IMR-90 (cell line): ENCODE data around the gene SDK1. TPM values are rescaled to one million over a fixed set of nuclear protein-coding genes. Genes with fewer than 3 reads are reported as not detected.

Source experiments
- ATAC-seq: fragments of 200-7000 bp; cut with Tn5 transposase; 2 replicates; pipeline ENCODE4 v1.9.1; 2020; ENCODE audit warnings: low read depth, mild to moderate bottlenecking, moderate library complexity
- BruUV-seq: library from RNA; stranded (reverse); fragments of 400-500 nt; replicated peaks from 2 replicates; lab custom pipeline; 2021; lab: Mats Ljungman, UMichigan
- CTCF ChIA-PET: fragments of 300-600 bp; formaldehyde crosslinking; extraction: SDS; loops from one replicate; lab custom pipeline; 2021; ENCODE audit warnings: antibody characterized with exemption; lab: Yijun Ruan, JAX
- POLR2A ChIA-PET: fragments of 300-600 bp; sonication (Branson Sonifier 250); formaldehyde crosslinking; loops from one replicate; lab custom pipeline; 2022; ENCODE audit warnings: antibody characterized with exemption; ENCODE audit not compliant: unreplicated experiment; lab: Charles Lee
- DNase-seq: peaks from one replicate; pipeline ENCODE4 v3.0.0; 2013
- H2AFZ ChIP-seq: replicated peaks from 2 replicates; pipeline ENCODE3; 2013; ENCODE audit warnings: low read length, mild to moderate bottlenecking; ENCODE audit not compliant: poor library complexity
- H2AK5ac ChIP-seq: 2 replicates; pipeline ENCODE4 v1.6.1; 2013; ENCODE audit warnings: low read depth, low read length, inconsistent platforms
- H2AK9ac ChIP-seq: replicated peaks from 2 replicates; pipeline ENCODE3; 2013; ENCODE audit warnings: mild to moderate bottlenecking, low read depth, low read length, moderate library complexity; ENCODE audit not compliant: poor library complexity
- H2BK120ac ChIP-seq: 2 replicates; pipeline ENCODE4 v1.6.1; 2013; ENCODE audit warnings: low read depth, low read length, inconsistent platforms
- H2BK15ac ChIP-seq: 3 replicates; pipeline ENCODE4 v1.6.1; 2013; ENCODE audit warnings: low read depth, low read length, inconsistent platforms
- H2BK20ac ChIP-seq: 2 replicates; pipeline ENCODE4 v1.6.1; 2013; ENCODE audit warnings: low read depth, mild to moderate bottlenecking, inconsistent platforms, low read length, moderate library complexity
- H2BK5ac ChIP-seq: 2 replicates; pipeline ENCODE4 v1.6.1; 2013; ENCODE audit warnings: mild to moderate bottlenecking, low read depth, low read length, inconsistent platforms; ENCODE audit not compliant: poor library complexity, severe bottlenecking
- H3K14ac ChIP-seq: replicated peaks from 2 replicates; pipeline ENCODE4 v1.6.1; 2013; ENCODE audit warnings: low read depth, low read length, inconsistent platforms
- H3K18ac ChIP-seq: 2 replicates; pipeline ENCODE4 v1.6.1; 2013; ENCODE audit warnings: low read depth, low read length, control low read depth
- H3K23ac ChIP-seq: 2 replicates; pipeline ENCODE4 v1.6.1; 2013; ENCODE audit warnings: low read depth, low read length, inconsistent platforms
- H3K27ac ChIP-seq: 2 replicates; pipeline ENCODE4 v1.5.1; 2013; ENCODE audit warnings: mild to moderate bottlenecking, control low read depth, low read length; ENCODE audit not compliant: insufficient read depth
- H3K27me3 ChIP-seq: 2 replicates; pipeline ENCODE4 v1.6.1; 2013; ENCODE audit warnings: low read length; ENCODE audit not compliant: control insufficient read depth, insufficient read depth
- H3K36me3 ChIP-seq: 2 replicates; pipeline ENCODE4 v1.6.1; 2013; ENCODE audit warnings: low read length, mixed read lengths; ENCODE audit not compliant: control insufficient read depth, insufficient read depth
- H3K4ac ChIP-seq: 2 replicates; pipeline ENCODE4 v1.6.1; 2013; ENCODE audit warnings: low read depth, low read length, inconsistent platforms
- H3K4me1 ChIP-seq: 2 replicates; pipeline ENCODE4 v1.6.1; 2013; ENCODE audit warnings: low read length, mixed read lengths; ENCODE audit not compliant: control insufficient read depth, insufficient read depth
- H3K4me2 ChIP-seq: 2 replicates; pipeline ENCODE4 v1.6.1; 2013; ENCODE audit warnings: low read depth, mild to moderate bottlenecking, control low read depth, low read length, moderate library complexity
- H3K4me3 ChIP-seq: 2 replicates; pipeline ENCODE4 v1.5.1; 2013; ENCODE audit warnings: low read depth, mild to moderate bottlenecking, control low read depth, low read length, moderate library complexity; ENCODE audit not compliant: insufficient read depth
- H3K56ac ChIP-seq: 2 replicates; pipeline ENCODE4 v1.6.1; 2013; ENCODE audit warnings: low read length, inconsistent platforms; ENCODE audit not compliant: insufficient read depth; ENCODE audit errors: extremely low read depth
- H3K79me1 ChIP-seq, 2 experiments: 2 replicates each; pipeline ENCODE4 v1.6.1; 2013; ENCODE audit warnings: low read length in 2 of 2, inconsistent platforms in 1 of 2, low read depth in 1 of 2
- H3K9ac ChIP-seq: 2 replicates; pipeline ENCODE4 v1.6.1; 2013; ENCODE audit warnings: low read depth, low read length, control low read depth
- H3K9me1 ChIP-seq: 2 replicates; pipeline ENCODE4 v1.6.1; 2013; ENCODE audit warnings: low read length, inconsistent platforms; ENCODE audit not compliant: insufficient read depth
- H3K9me3 ChIP-seq: 2 replicates; pipeline ENCODE4 v1.6.1; 2013; ENCODE audit warnings: low read length; ENCODE audit not compliant: control insufficient read depth, insufficient read depth
- H4K20me1 ChIP-seq: 2 replicates; pipeline ENCODE4 v1.6.1; 2013; ENCODE audit warnings: low read length, inconsistent platforms; ENCODE audit not compliant: insufficient read depth
- H4K5ac ChIP-seq: 2 replicates; pipeline ENCODE4 v1.6.1; 2013; ENCODE audit warnings: mild to moderate bottlenecking, low read depth, low read length, control low read depth
- H4K8ac ChIP-seq, 2 experiments: 2 replicates each; pipeline ENCODE4 v1.6.1; 2013; ENCODE audit warnings: low read depth in 2 of 2, low read length in 2 of 2, control low read depth in 1 of 2, inconsistent platforms in 1 of 2
- H4K91ac ChIP-seq: 2 replicates; pipeline ENCODE4 v1.6.1; 2013; ENCODE audit warnings: low read depth, low read length, inconsistent platforms; ENCODE audit not compliant: insufficient read depth
- BHLHE40 ChIP-seq: fragments of 150-350 bp; IDR thresholded peaks from 2 replicates; pipeline ENCODE4 v1.6.1; 2016; ENCODE audit warnings: mild to moderate bottlenecking, low read depth, low read length
- CEBPB ChIP-seq: IDR thresholded peaks from 2 replicates; pipeline ENCODE4 v1.6.1; 2012; ENCODE audit warnings: low read depth, low read length, improper control_type of control experiment
- CHD1 ChIP-seq: IDR thresholded peaks from 2 replicates; pipeline ENCODE4 v1.6.1; 2012; ENCODE audit warnings: low read depth, low read length, improper control_type of control experiment
- FOS ChIP-seq: fragments of 150-350 bp; IDR thresholded peaks from 2 replicates; pipeline ENCODE4 v1.6.1; 2016; ENCODE audit warnings: low read depth, low read length
- MXI1 ChIP-seq: IDR thresholded peaks from 2 replicates; pipeline ENCODE4 v1.6.1; 2012; ENCODE audit warnings: low read depth, mild to moderate bottlenecking, low read length, moderate library complexity, borderline replicate concordance
- POLR2A ChIP-seq: IDR thresholded peaks from 2 replicates; pipeline ENCODE4 v1.6.1; 2012; ENCODE audit warnings: mild to moderate bottlenecking, low read depth, low read length
- RCOR1 ChIP-seq: IDR thresholded peaks from 2 replicates; pipeline ENCODE4 v1.6.1; 2012; ENCODE audit warnings: mild to moderate bottlenecking, low read length, improper control_type of control experiment; ENCODE audit not compliant: insufficient replicate concordance
- RFX5 ChIP-seq: IDR thresholded peaks from 2 replicates; pipeline ENCODE4 v1.8.0; 2012; ENCODE audit warnings: low read depth, mild to moderate bottlenecking, low read length, moderate library complexity
- SMC3 ChIP-seq: fragments of 150-350 bp; IDR thresholded peaks from 2 replicates; pipeline ENCODE4 v1.6.1; 2016; ENCODE audit warnings: low read depth, mild to moderate bottlenecking, antibody characterized with exemption, low read length, moderate library complexity
- USF2 ChIP-seq: fragments of 150-350 bp; IDR thresholded peaks from 2 replicates; pipeline ENCODE4 v1.6.1; 2017; ENCODE audit warnings: mild to moderate bottlenecking, antibody characterized with exemption, low read length, low read depth
- WGBS, 2 experiments: methylation state at CpG; one replicate each; pipeline versions ENCODE4 v1.1.5 to v1.1.7; 2013; ENCODE audit warnings: missing lambda C conversion rate in 2 of 2; ENCODE audit not compliant: insufficient read length in 1 of 2; ENCODE audit errors: extremely low coverage in 2 of 2; 5-methylcytosine and 5-hydroxymethylcytosine counted together
- dilution Hi-C: fragments of 300-500 bp; cut with HindIII; formaldehyde crosslinking; loops from one replicate; pipeline ENCODE4 v1.14.3; 2018; ENCODE audit warnings: low sequenced_read_pairs; ENCODE audit not compliant: unreplicated experiment
- in situ Hi-C: fragments of 300-500 bp; cut with MboI; formaldehyde crosslinking; loops from 3 replicates; pipeline ENCODE4 v1.14.3; 2019; ENCODE audit warnings: low sequenced_read_pairs, inconsistent platforms, mixed read lengths
- intact Hi-C: fragments of 100-400 bp; cut with micrococcal nuclease; formaldehyde crosslinking; loops from 2 replicates; pipeline ENCODE4 v1.10.0; 2022
- polyA plus RNA-seq, 3 experiments: library from polyadenylated mRNA; depleted of rRNA; stranded (reverse); fragments of >200 nt; gene quantifications; 2 replicates each; pipeline ENCODE4 v1.2.3, GENCODE V29; 2012; ENCODE audit warnings: low replicate concordance in 1 of 3
- total RNA-seq: library from RNA; depleted of rRNA; stranded (reverse); fragments of >200 nt; gene quantifications from 2 replicates; pipeline ENCODE4 v1.2.3, GENCODE V29; 2012
- TF ChIP-seq, protein P1 (sequence below): fragments of 150-350 bp; IDR thresholded peaks from 2 replicates; pipeline ENCODE4 v1.6.1; 2016; ENCODE audit warnings: low read depth, mild to moderate bottlenecking, low read length, moderate library complexity, borderline replicate concordance
- TF ChIP-seq, protein P2 (sequence below): conservative IDR thresholded peaks from 2 replicates; pipeline ENCODE4 v1.5.1; 2012; ENCODE audit warnings: mild to moderate bottlenecking, low read depth, low read length, improper control_type of control experiment

The SDK1 gene
- total and polyA plus RNA-seq, 2 of the 4 experiments (the other 2 are of a cell fraction), result 1.5 to 1.6 TPM

- no peak overlapping the region for H4K91ac ChIP-seq
- intact Hi-C loops (no loop called here), in situ Hi-C loops (no loop called here), dilution Hi-C loops (no loop called here)
- ChIA-PET CTCF (no interaction called here), POLR2A (no interaction called here)
- H3K23ac ChIP-seq, result no peak overlapping the region
- no peak overlapping the region for H3K4ac ChIP-seq
- 80% methylated on average over 2 of the region's 7 CpGs; no CpG with 5 or more reads in 1 of the 2 experiments for WGBS, 2 experiments
- H3K56ac ChIP-seq, result no peak overlapping the region
- no peaks in the 10 kb centered on the region for H4K20me1 ChIP-seq
- no peak overlapping the region for H3K4me3 ChIP-seq
- no peak overlapping the region for H3K9ac ChIP-seq
- H3K14ac ChIP-seq, result no peak overlapping the region
- no TSS peak for BruUV-seq
- H3K9me3 ChIP-seq, result peaks cover 2% of the 10 kb centered on the region; the same call in 1 of the 2 replicates
- H4K8ac ChIP-seq, result no peak overlapping the region
- H2BK15ac ChIP-seq, result no peak overlapping the region
- no peak overlapping the region for H2AFZ ChIP-seq
- no peak overlapping the region for H3K4me2 ChIP-seq
- H3K4me1 ChIP-seq, result no peaks in the 10 kb centered on the region
- H2AK9ac ChIP-seq, result no peak overlapping the region
- H2BK5ac ChIP-seq, result no peak overlapping the region
- no peak overlapping the region for H2BK20ac ChIP-seq
- no peaks in the 10 kb centered on the region for H3K79me1 ChIP-seq
- no peak for DNase-seq
- no peak overlapping the region for H4K5ac ChIP-seq
- no peaks in the 10 kb centered on the region for H3K9me1 ChIP-seq
- H3K27me3 ChIP-seq, result no peaks in the 10 kb centered on the region
- no peak overlapping the region for H2AK5ac ChIP-seq
- no peak overlapping the region for H3K27ac ChIP-seq
- no peak overlapping the region for H3K18ac ChIP-seq
- no peak overlapping the region for H2BK120ac ChIP-seq
- TF ChIP-seq, protein P1, sequence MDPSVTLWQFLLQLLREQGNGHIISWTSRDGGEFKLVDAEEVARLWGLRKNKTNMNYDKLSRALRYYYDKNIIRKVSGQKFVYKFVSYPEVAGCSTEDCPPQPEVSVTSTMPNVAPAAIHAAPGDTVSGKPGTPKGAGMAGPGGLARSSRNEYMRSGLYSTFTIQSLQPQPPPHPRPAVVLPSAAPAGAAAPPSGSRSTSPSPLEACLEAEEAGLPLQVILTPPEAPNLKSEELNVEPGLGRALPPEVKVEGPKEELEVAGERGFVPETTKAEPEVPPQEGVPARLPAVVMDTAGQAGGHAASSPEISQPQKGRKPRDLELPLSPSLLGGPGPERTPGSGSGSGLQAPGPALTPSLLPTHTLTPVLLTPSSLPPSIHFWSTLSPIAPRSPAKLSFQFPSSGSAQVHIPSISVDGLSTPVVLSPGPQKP, result no peak
- no peak for TF ChIP-seq RFX5
- no peak for TF ChIP-seq MXI1
- no peak for TF ChIP-seq BHLHE40
- TF ChIP-seq FOS, result no peak
- TF ChIP-seq SMC3, result no peak
- TF ChIP-seq, protein P2, sequence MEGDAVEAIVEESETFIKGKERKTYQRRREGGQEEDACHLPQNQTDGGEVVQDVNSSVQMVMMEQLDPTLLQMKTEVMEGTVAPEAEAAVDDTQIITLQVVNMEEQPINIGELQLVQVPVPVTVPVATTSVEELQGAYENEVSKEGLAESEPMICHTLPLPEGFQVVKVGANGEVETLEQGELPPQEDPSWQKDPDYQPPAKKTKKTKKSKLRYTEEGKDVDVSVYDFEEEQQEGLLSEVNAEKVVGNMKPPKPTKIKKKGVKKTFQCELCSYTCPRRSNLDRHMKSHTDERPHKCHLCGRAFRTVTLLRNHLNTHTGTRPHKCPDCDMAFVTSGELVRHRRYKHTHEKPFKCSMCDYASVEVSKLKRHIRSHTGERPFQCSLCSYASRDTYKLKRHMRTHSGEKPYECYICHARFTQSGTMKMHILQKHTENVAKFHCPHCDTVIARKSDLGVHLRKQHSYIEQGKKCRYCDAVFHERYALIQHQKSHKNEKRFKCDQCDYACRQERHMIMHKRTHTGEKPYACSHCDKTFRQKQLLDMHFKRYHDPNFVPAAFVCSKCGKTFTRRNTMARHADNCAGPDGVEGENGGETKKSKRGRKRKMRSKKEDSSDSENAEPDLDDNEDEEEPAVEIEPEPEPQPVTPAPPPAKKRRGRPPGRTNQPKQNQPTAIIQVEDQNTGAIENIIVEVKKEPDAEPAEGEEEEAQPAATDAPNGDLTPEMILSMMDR, result no peak
- no peak for TF ChIP-seq POLR2A
- no peak for TF ChIP-seq CEBPB
- TF ChIP-seq CHD1, result no peak
- TF ChIP-seq RCOR1, result no peak
- TF ChIP-seq USF2, result no peak
- ATAC-seq, result no peak
- H3K36me3 ChIP-seq, result no peaks in the 10 kb centered on the region
These were observed 833.2 kb downstream of the SDK1 start for GRCh38 chr7:4134204-4134603.
